Panc1 (cell line): ENCODE measurements around the gene CPNE6. TPM values are rescaled to one million over a fixed set of nuclear protein-coding genes. Genes with fewer than 3 reads are reported as not detected.
A peak's percentile ranks its signal among the peaks of the same experiment; 100 is the strongest.

ENCODE experiments used
- ATAC-seq: fragments of 200-7000 bp; cut with Tn5 transposase; 2 replicates; pipeline ENCODE4 v1.9.1; 2020; ENCODE audit warnings: mild to moderate bottlenecking, moderate library complexity
- BruUV-seq: library from RNA; stranded (reverse); fragments of 400-500 nt; replicated peaks from 2 replicates; lab custom pipeline; 2021; lab: Mats Ljungman, UMichigan
- CTCF ChIA-PET: fragments of 300-600 bp; sonication (Branson Sonifier 250); formaldehyde crosslinking; loops from one replicate; lab custom pipeline; 2022; ENCODE audit warnings: antibody characterized with exemption; lab: Charles Lee
- POLR2A ChIA-PET: fragments of 300-600 bp; sonication (Branson Sonifier 250); formaldehyde crosslinking; loops from one replicate; lab custom pipeline; 2022; ENCODE audit warnings: antibody characterized with exemption; lab: Charles Lee
- DNase-seq: peaks from one replicate; pipeline ENCODE4 v3.0.0-alpha.2; 2010; ENCODE audit warnings: low read depth, low spot score
- H3K27ac ChIP-seq: 2 replicates; pipeline ENCODE4 v1.5.1; 2011; ENCODE audit warnings: mild to moderate bottlenecking, low read length, inconsistent platforms
- H3K27me3 ChIP-seq: fragments of 200-500 bp; sonication (Bioruptor generic); 2 replicates; pipeline ENCODE4 v1.6.0; 2014; ENCODE audit warnings: low read length, inconsistent platforms; ENCODE audit not compliant: control insufficient read depth, insufficient read depth
- H3K36me3 ChIP-seq: fragments of 200-500 bp; sonication (Bioruptor generic); 2 replicates; pipeline ENCODE4 v1.5.1; 2014; ENCODE audit warnings: inconsistent platforms, mild to moderate bottlenecking, low read length, moderate library complexity; ENCODE audit not compliant: control insufficient read depth, insufficient read depth
- H3K4me1 ChIP-seq: 2 replicates; pipeline ENCODE4 v1.5.1; 2011; ENCODE audit warnings: inconsistent platforms, mild to moderate bottlenecking, low read length, moderate library complexity; ENCODE audit not compliant: control insufficient read depth, insufficient read depth
- H3K4me3 ChIP-seq, 2 experiments: 2 replicates each; pipeline ENCODE4 v1.5.1; 2011 to 2012; ENCODE audit warnings: low read depth in 2 of 2, low read length in 2 of 2, mild to moderate bottlenecking in 2 of 2, inconsistent platforms in 1 of 2, moderate library complexity in 1 of 2
- H3K9me3 ChIP-seq: fragments of 200-500 bp; sonication (Bioruptor generic); 2 replicates; pipeline ENCODE4 v1.5.1; 2014; ENCODE audit warnings: low read depth, mild to moderate bottlenecking, inconsistent platforms, low read length, moderate library complexity; ENCODE audit not compliant: control insufficient read depth, insufficient read depth
- POLR2AphosphoS5 ChIP-seq: IDR thresholded peaks from 2 replicates; pipeline ENCODE4 v1.6.1; 2012; ENCODE audit warnings: mild to moderate bottlenecking, low read depth, low read length, moderate library complexity
- SIN3A ChIP-seq: IDR thresholded peaks from 2 replicates; pipeline ENCODE4 v1.6.1; 2012; ENCODE audit warnings: low read depth, mild to moderate bottlenecking, low read length, moderate library complexity, borderline replicate concordance; ENCODE audit not compliant: insufficient read depth
- TCF7L2 ChIP-seq: IDR thresholded peaks from 2 replicates; pipeline ENCODE4 v1.6.1; 2011; ENCODE audit warnings: mild to moderate bottlenecking, low read depth, low read length, inconsistent platforms
- in situ Hi-C: cut with HindIII; loops from 2 replicates; pipeline ENCODE4 v1.10.0; 2016; ENCODE audit warnings: low sequenced_read_pairs, low pct_unique_long_range_greater_than_20kb
- intact Hi-C: fragments of 100-400 bp; cut with micrococcal nuclease; formaldehyde crosslinking; loops from one replicate; pipeline ENCODE4 v1.10.0; 2022; ENCODE audit not compliant: unreplicated experiment
- total RNA-seq: library from RNA; stranded (reverse); gene quantifications from one replicate; pipeline ENCODE4 v1.2.1, GENCODE V29; 2021; ENCODE audit not compliant: unreplicated experiment
- TF ChIP-seq, protein P1 (sequence below): fragments of 450-650 bp; IDR thresholded peaks from 2 replicates; pipeline ENCODE4 v1.5.1; 2017; ENCODE audit warnings: mild to moderate bottlenecking
- TF ChIP-seq, protein P2 (sequence below), 2 experiments: IDR thresholded peaks; 2 replicates each; pipeline ENCODE4 v1.6.1; 2011 to 2012; ENCODE audit warnings: low read depth in 2 of 2, control low read depth in 1 of 2, low read length in 1 of 2, mild to moderate bottlenecking in 1 of 2, moderate library complexity in 1 of 2; ENCODE audit not compliant: insufficient read depth in 1 of 2

CPNE6 gene
- total RNA-seq, 1 experiment from 2014 or later = not detected

DNA sequence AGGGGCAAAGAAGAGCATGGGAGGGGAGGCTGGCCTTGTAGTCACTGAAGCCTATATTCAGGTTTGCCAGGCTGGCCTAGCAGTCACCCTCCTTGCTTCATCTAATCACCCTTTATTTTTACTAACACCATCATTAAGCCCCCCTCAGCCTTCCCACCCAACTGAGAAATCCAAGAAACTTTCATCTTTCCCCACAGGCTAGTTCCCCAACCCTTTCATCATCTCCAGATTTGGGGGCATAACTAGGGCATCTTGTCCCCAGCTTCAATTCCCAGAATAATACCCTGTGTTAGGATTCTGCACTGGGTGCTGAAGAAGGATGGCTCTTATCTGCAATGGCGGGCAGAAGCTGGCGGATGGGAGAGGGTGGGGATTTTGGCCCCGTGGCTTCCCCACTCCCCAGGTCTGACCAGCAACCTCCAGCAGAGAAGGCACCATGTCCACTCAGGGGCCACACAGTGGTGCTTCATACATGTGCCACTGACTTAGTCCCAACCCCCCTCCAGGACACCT is 29.7 kb downstream of the CPNE6 start:
- Histone ChIP-seq H3K27ac (no peak overlapping the region), H3K4me1 (no peaks in the 10 kb centered on the region), H3K27me3 (no peaks in the 10 kb centered on the region), H3K9me3 (no peaks in the 10 kb centered on the region), H3K4me3 (no peak overlapping the region), H3K36me3 (no peaks in the 10 kb centered on the region)
- CTCF ChIA-PET = no interaction called here
- intact Hi-C loops = no loop called here
- POLR2A ChIA-PET = no interaction called here
- BruUV-seq = no TSS peak
- TF ChIP-seq TCF7L2 (no peak), POLR2AphosphoS5 (no peak), SIN3A (no peak)
- TF ChIP-seq, protein P1, sequence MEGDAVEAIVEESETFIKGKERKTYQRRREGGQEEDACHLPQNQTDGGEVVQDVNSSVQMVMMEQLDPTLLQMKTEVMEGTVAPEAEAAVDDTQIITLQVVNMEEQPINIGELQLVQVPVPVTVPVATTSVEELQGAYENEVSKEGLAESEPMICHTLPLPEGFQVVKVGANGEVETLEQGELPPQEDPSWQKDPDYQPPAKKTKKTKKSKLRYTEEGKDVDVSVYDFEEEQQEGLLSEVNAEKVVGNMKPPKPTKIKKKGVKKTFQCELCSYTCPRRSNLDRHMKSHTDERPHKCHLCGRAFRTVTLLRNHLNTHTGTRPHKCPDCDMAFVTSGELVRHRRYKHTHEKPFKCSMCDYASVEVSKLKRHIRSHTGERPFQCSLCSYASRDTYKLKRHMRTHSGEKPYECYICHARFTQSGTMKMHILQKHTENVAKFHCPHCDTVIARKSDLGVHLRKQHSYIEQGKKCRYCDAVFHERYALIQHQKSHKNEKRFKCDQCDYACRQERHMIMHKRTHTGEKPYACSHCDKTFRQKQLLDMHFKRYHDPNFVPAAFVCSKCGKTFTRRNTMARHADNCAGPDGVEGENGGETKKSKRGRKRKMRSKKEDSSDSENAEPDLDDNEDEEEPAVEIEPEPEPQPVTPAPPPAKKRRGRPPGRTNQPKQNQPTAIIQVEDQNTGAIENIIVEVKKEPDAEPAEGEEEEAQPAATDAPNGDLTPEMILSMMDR = no peak
- TF ChIP-seq, protein P2, sequence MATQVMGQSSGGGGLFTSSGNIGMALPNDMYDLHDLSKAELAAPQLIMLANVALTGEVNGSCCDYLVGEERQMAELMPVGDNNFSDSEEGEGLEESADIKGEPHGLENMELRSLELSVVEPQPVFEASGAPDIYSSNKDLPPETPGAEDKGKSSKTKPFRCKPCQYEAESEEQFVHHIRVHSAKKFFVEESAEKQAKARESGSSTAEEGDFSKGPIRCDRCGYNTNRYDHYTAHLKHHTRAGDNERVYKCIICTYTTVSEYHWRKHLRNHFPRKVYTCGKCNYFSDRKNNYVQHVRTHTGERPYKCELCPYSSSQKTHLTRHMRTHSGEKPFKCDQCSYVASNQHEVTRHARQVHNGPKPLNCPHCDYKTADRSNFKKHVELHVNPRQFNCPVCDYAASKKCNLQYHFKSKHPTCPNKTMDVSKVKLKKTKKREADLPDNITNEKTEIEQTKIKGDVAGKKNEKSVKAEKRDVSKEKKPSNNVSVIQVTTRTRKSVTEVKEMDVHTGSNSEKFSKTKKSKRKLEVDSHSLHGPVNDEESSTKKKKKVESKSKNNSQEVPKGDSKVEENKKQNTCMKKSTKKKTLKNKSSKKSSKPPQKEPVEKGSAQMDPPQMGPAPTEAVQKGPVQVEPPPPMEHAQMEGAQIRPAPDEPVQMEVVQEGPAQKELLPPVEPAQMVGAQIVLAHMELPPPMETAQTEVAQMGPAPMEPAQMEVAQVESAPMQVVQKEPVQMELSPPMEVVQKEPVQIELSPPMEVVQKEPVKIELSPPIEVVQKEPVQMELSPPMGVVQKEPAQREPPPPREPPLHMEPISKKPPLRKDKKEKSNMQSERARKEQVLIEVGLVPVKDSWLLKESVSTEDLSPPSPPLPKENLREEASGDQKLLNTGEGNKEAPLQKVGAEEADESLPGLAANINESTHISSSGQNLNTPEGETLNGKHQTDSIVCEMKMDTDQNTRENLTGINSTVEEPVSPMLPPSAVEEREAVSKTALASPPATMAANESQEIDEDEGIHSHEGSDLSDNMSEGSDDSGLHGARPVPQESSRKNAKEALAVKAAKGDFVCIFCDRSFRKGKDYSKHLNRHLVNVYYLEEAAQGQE (IDR thresholded peaks at IDR 0.05; ENCODE audit: insufficient read depth in 1 of 2, low read depth in 2 of 2, low read length in 1 of 2) = no peak
- in situ Hi-C loops = no loop called here
- no peak for ATAC-seq
- DNase-seq = no peak

DNA sequence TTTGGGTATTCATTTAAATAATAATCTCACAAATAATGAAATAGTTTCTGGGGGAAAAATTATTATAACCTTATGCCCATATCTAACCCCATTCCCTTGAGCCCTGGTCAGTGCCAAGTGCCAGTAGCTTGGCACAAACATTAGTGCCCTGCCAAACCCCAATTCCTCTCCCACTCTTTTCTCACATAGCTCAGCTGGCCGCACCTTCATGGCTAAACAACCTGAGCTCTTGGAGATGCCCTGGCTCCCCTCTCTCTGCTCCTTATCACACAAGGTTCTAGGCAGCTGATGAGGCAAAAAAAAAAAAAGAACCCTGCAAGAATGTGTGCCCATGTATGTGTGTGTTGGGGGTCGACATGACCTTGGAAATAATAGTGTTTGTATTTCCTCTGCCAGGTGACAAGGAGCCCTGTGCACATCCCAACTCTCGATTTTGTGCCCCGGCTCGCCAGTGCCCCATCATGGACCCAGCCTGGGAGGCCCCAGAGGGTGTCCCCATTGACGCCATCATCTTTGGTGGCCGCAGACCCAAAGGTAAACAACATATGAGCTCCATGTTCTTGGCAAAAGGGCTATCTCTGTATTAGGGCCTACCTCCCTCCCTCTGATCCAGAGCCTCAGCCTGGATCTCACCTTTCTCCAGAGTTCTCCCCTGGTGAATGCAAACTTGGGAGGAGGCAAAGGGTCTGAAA is 31.1 kb downstream of the CPNE6 start:
- ChIA-PET CTCF (no interaction called here), POLR2A (no interaction called here)
- no peaks in the 10 kb centered on the region for H3K27me3 ChIP-seq
- in situ Hi-C loops (no loop called here), intact Hi-C loops (no loop called here)
- H3K36me3 ChIP-seq = no peaks in the 10 kb centered on the region
- TF ChIP-seq POLR2AphosphoS5 (no peak), SIN3A (no peak), TCF7L2 (no peak)
- TF ChIP-seq, protein P1 = no peak
- TF ChIP-seq, protein P2 (IDR thresholded peaks at IDR 0.05; ENCODE audit: insufficient read depth in 1 of 2, low read depth in 2 of 2, low read length in 1 of 2) = no peak
- DNase-seq (no peak), ATAC-seq (no peak)
- BruUV-seq = TSS peak; percentile 48
- no peaks in the 10 kb centered on the region for H3K4me1 ChIP-seq
- H3K9me3 ChIP-seq = no peaks in the 10 kb centered on the region
- no peak overlapping the region for H3K27ac ChIP-seq
- H3K4me3 ChIP-seq = no peak overlapping the region
